Keratinocyte (primary cell): ENCODE results near the gene ABCA7. TPM values are rescaled to one million over a fixed set of nuclear protein-coding genes. Genes with fewer than 3 reads are reported as not detected.

Experiments used
- DNase-seq: peaks from one replicate; pipeline ENCODE4 v3.0.0-alpha.2; 2011; ENCODE audit warnings: low read depth, missing footprints, low spot score
- FAIRE-seq: peaks from 2 replicates; lab custom pipeline; 2011; peaks lifted over from hg19 to GRCh38; lab: Jason Lieb, UNC
- H2AFZ ChIP-seq: 2 replicates; pipeline ENCODE4 v1.6.0; 2012; ENCODE audit warnings: low read length, control low read depth, inconsistent platforms; ENCODE audit not compliant: control insufficient read depth
- H3K27ac ChIP-seq: 2 replicates; pipeline ENCODE4 v1.5.1; 2011; ENCODE audit warnings: low read length; ENCODE audit not compliant: control insufficient read depth, insufficient read depth
- H3K27me3 ChIP-seq: 3 replicates; pipeline ENCODE4 v1.6.0; 2011; ENCODE audit warnings: low read length; ENCODE audit not compliant: control insufficient read depth, insufficient read depth; ENCODE audit errors: extremely low read depth
- H3K36me3 ChIP-seq, 2 experiments: 2 replicates in 1 of 2; 3 replicates in 1 of 2; pipeline ENCODE4 v1.5.1; 2011; ENCODE audit warnings: low read length in 2 of 2, mild to moderate bottlenecking in 1 of 2; ENCODE audit not compliant: control insufficient read depth in 2 of 2, insufficient read depth in 2 of 2; ENCODE audit errors: extremely low read depth in 1 of 2
- H3K4me1 ChIP-seq: 3 replicates; pipeline ENCODE4 v1.5.1; 2011; ENCODE audit warnings: low read length; ENCODE audit not compliant: control insufficient read depth, insufficient read depth; ENCODE audit errors: extremely low read depth
- H3K4me2 ChIP-seq: 3 replicates; pipeline ENCODE4 v1.6.0; 2011; ENCODE audit warnings: low read depth, low read length; ENCODE audit not compliant: control insufficient read depth, insufficient read depth; ENCODE audit errors: extremely low read depth
- H3K4me3 ChIP-seq, 3 experiments: fragments of 200-600 bp in 1 of 3; sonication (generic) in 1 of 3; 2 replicates in 2 of 3; 3 replicates in 1 of 3; pipeline ENCODE4 v1.5.1; 2011 to 2016; ENCODE audit warnings: low read length in 3 of 3, mild to moderate bottlenecking in 3 of 3, control low read depth in 2 of 3, inconsistent platforms in 1 of 3, low read depth in 1 of 3, mixed read lengths in 1 of 3, mixed run types in 1 of 3, moderate library complexity in 1 of 3; ENCODE audit not compliant: control insufficient read depth in 2 of 3, insufficient read depth in 2 of 3; ENCODE audit errors: extremely low read depth in 1 of 3
- H3K79me2 ChIP-seq: 2 replicates; pipeline ENCODE4 v1.6.0; 2012; ENCODE audit warnings: low read length; ENCODE audit not compliant: control insufficient read depth, insufficient read depth
- H3K9ac ChIP-seq: 3 replicates; pipeline ENCODE4 v1.6.0; 2011; ENCODE audit warnings: low read length; ENCODE audit not compliant: control insufficient read depth, insufficient read depth; ENCODE audit errors: extremely low read depth
- H3K9me1 ChIP-seq: 3 replicates; pipeline ENCODE4 v1.6.0; 2011; ENCODE audit warnings: low read length; ENCODE audit not compliant: control insufficient read depth, insufficient read depth; ENCODE audit errors: extremely low read depth
- H3K9me3 ChIP-seq: 2 replicates; pipeline ENCODE4 v1.5.1; 2012; ENCODE audit warnings: low read depth, low read length; ENCODE audit not compliant: control insufficient read depth
- H4K20me1 ChIP-seq: 3 replicates; pipeline ENCODE4 v1.6.0; 2011; ENCODE audit warnings: low read length; ENCODE audit not compliant: control insufficient read depth, insufficient read depth; ENCODE audit errors: extremely low read depth
- EZH2 ChIP-seq: IDR thresholded peaks from one replicate; pipeline ENCODE4 v1.6.1; 2012; ENCODE audit warnings: inconsistent platforms, mild to moderate bottlenecking, low read length, moderate library complexity
- dilution Hi-C: fragments of 300-500 bp; cut with MboI; formaldehyde crosslinking; loops from one replicate; pipeline ENCODE4 v1.7.0; 2020; ENCODE audit warnings: low sequenced_read_pairs; ENCODE audit not compliant: extremely low pct_ligation_motif_present
- polyA plus RNA-seq, 5 experiments: library from polyadenylated mRNA; depleted of rRNA in 3 of 5; stranded (reverse) in 3 of 5; stranded (forward) in 1 of 5; unstranded in 1 of 5; fragments of >200 nt; gene quantifications; 1 replicate in 1 of 5; 2 replicates in 3 of 5; 3 replicates in 1 of 5; pipeline versions ENCODE4 v1.2.1 to v1.2.3, GENCODE V29; 2011 to 2012; ENCODE audit warnings: missing spikeins in 2 of 5, low read depth in 1 of 5, low replicate concordance in 1 of 5
- TF ChIP-seq, protein P1 (sequence below), 3 experiments: IDR thresholded peaks in 1 of 3; conservative IDR thresholded peaks in 1 of 3; optimal IDR thresholded peaks in 1 of 3; 2 replicates in 2 of 3; 3 replicates in 1 of 3; pipeline versions ENCODE3 to v1.5.1; 2011; ENCODE audit warnings: low read length in 3 of 3, mild to moderate bottlenecking in 3 of 3, moderate library complexity in 2 of 3, control low read depth in 1 of 3, inconsistent platforms in 1 of 3; ENCODE audit not compliant: insufficient read depth in 2 of 3; ENCODE audit errors: extremely low read depth in 1 of 3

The ABCA7 gene
- polyA plus RNA-seq, 1 donor (not counting 4 experiments of a cell fraction or from before 2014, with no cell fraction given), result 7.4 TPM

DNA sequence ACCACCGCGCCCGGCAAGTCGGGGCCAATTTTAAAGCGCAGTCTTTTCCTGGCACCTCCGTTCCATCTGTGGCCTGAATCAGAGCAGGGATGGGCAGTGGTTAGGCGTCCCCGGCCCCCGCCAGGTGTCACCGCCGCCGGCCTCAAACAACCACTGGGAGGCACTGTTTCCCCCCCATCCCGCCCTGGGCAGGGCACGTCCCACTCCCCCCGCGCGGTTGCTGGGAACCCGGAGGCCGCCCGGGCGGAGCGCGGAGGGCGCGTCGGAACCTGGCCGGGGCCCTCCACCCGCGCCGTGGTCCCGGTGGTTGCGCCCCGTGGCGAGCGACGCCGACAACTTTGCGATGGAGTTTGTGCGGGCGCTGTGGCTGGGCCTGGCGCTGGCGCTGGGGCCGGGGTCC, 39.8 kb upstream of the ABCA7 start, which contains the start of gene GRIN3B:
Gene GRIN3B, plus strand, starts transcription at position 325 of the 400 bp plus-strand sequence. Its CDS starts 19 bp downstream, at position 344.
- Histone ChIP-seq H2AFZ (no peak within 1 kb of the TSS), H3K9me3 (no peaks in the 10 kb centered on the region), H3K4me3 (peak within 1 kb of the TSS in 1 of 3 experiments; percentile 44), H3K27me3 (peaks cover 59% of the 10 kb centered on the region), H4K20me1 (peaks cover 3% of the 10 kb centered on the region), H3K4me2 (peak within 1 kb of the TSS; percentile 22), H3K36me3 (peaks cover 0 to 2% of the 10 kb centered on the region in 2 experiments), H3K9me1 (no peaks in the 10 kb centered on the region), H3K79me2 (no peaks in the 10 kb centered on the region), H3K9ac (no peak within 1 kb of the TSS), H3K4me1 (peaks cover 12% of the 10 kb centered on the region), H3K27ac (no peak within 1 kb of the TSS)
- TF ChIP-seq, protein P1, sequence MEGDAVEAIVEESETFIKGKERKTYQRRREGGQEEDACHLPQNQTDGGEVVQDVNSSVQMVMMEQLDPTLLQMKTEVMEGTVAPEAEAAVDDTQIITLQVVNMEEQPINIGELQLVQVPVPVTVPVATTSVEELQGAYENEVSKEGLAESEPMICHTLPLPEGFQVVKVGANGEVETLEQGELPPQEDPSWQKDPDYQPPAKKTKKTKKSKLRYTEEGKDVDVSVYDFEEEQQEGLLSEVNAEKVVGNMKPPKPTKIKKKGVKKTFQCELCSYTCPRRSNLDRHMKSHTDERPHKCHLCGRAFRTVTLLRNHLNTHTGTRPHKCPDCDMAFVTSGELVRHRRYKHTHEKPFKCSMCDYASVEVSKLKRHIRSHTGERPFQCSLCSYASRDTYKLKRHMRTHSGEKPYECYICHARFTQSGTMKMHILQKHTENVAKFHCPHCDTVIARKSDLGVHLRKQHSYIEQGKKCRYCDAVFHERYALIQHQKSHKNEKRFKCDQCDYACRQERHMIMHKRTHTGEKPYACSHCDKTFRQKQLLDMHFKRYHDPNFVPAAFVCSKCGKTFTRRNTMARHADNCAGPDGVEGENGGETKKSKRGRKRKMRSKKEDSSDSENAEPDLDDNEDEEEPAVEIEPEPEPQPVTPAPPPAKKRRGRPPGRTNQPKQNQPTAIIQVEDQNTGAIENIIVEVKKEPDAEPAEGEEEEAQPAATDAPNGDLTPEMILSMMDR (optimal IDR thresholded peaks at IDR 0.05 in 1 of 3, IDR thresholded peaks at IDR 0.05 in 1 of 3, conservative IDR thresholded peaks at IDR 0.05 in 1 of 3; ENCODE audit: extremely low read depth in 1 of 3, insufficient read depth in 2 of 3, low read length in 3 of 3), result peak; percentile 23 to 70 (median 68)
- no peak for TF ChIP-seq EZH2
- DNase-seq (no peak), FAIRE-seq (no peak)
- dilution Hi-C loops, result no loop called here

DNA sequence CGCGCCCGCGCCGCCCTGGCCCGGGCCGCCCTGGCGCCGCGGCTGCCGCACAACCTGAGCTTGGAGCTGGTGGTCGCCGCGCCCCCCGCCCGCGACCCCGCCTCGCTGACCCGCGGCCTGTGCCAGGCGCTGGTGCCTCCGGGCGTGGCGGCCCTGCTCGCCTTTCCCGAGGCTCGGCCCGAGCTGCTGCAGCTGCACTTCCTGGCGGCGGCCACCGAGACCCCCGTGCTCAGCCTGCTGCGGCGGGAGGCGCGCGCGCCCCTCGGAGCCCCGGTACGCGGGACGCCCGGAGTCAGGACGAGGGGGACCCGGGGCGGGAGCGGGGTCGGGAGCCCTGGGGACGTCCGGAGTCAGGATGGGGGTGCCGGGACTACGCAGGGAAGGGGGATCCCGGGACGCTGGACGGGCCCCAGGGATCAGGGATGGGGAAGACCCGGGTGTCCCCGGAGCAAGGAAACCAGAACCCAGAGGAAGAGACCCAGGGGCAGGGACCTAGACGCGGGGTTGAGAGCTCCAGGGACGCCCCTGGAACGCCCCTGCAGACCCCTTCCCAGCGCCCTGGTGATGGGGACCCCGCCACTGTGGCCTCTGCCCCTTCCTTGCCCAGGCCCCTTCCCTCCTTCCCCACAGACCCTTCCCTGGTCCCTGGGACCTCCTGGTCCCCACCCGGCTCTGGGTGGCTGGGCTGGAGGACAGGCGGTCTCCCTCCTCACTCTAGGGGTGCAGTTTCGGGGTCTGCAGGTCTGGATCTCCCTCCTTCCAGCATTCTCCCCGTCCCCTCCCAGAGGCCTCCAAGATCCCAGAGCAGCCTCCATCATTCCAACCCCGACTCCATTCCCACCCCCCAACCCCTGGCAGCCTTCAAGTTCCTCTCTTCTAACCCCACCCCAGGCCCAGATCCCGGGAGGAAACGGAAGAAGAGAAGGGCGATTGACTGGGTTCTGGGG, 39.0 kb upstream of the ABCA7 start:
- H3K9me3 ChIP-seq, result no peaks in the 10 kb centered on the region
- H3K4me1 ChIP-seq, result peaks cover 9% of the 10 kb centered on the region
- peaks cover 54% of the 10 kb centered on the region for H3K27me3 ChIP-seq
- no peak for DNase-seq
- H2AFZ ChIP-seq, result no peak overlapping the region
- H3K4me3 ChIP-seq, result peak overlapping the region in 1 of 3 experiments; percentile 44
- no peaks in the 10 kb centered on the region for H3K79me2 ChIP-seq
- H3K27ac ChIP-seq, result no peak overlapping the region
- TF ChIP-seq EZH2, result peak; percentile 79
- TF ChIP-seq, protein P1 (optimal IDR thresholded peaks at IDR 0.05 in 1 of 3, IDR thresholded peaks at IDR 0.05 in 1 of 3, conservative IDR thresholded peaks at IDR 0.05 in 1 of 3; ENCODE audit: extremely low read depth in 1 of 3, insufficient read depth in 2 of 3, low read length in 3 of 3), result no peak
- peak overlapping the region; percentile 22 for H3K4me2 ChIP-seq
- no peaks in the 10 kb centered on the region for H3K36me3 ChIP-seq
- H4K20me1 ChIP-seq, result peaks cover 3% of the 10 kb centered on the region
- no peak overlapping the region for H3K9ac ChIP-seq
- no peaks in the 10 kb centered on the region for H3K9me1 ChIP-seq
- dilution Hi-C loops, result no loop called here
- no peak for FAIRE-seq
